DMS53 (cell line): ENCODE measurements around the gene CRB2.
"Not testable (repeated sequence)": the region's sequence is repeated elsewhere in the genome, so short reads cannot be mapped to it uniquely, and the experiment has no call there.

Experiments
- DNase-seq: peaks from one replicate; lab custom pipeline; 2025; lab: John Stamatoyannopoulos, UW

The CRB2 gene

DNA sequence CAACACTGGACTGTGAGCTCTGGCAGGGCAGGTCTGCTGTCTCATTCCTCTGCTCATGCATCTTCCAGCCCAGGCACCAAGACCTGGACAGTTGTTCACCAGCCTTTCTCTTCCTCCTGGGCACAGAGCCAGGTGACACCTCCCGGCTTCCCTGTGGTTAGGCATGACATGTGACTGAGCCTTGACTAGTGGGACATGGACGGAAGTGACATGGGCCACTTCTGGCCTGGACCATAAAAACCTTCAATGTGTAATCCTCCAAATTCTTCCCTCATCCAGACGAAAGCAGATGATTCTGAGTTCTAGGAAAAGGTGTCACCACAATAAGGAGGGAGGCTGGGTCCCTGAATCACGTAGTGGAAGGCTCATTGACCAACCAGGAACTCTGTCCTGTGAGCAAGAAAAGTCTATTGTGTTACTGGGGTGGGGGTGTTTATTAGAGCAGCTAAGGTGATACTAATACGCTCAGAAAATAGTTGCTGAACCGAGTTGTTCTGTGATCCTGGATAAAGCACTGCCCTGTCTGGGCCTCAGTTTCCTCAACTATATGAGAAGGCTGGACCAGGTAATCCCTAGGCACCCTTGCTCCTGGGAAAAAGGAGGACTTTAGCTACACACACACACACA is 26.6 kb upstream of the CRB2 start:
- DNase-seq: peak; percentile 78

DNA sequence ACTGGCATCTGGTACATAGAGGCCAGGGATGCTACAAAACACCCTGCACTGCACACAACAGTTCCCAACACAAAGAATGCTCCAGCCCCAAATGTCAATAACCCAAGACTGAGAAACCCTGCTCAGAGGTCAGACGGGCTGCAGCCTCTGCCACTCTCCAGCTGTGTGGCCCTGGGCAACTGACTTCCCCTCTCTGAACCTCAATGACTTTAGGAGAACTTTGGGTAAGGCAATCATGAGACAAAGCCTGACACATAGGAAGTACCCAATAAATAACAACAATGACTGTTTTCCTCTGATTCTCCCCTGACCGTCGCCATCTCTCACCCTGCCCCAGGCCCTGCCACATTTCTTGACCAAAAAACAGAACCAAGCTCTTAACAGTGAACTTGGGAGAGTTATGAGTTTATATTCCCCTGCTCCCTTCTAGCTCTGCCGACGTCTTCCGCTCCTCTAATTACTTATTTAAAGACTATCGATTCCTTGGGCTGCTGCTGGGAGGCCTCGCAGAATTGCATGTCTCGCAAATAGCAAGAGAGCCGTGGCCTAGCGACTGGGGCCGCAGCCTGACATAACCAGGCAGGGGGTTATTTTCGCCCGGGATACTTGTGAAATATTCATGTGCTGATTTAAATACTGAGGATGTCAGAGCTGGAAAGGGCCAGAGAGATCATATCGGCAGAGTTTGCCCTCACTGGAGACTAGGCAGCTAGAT is 24.5 kb upstream of the CRB2 start:
- DNase-seq: no peak

DNA sequence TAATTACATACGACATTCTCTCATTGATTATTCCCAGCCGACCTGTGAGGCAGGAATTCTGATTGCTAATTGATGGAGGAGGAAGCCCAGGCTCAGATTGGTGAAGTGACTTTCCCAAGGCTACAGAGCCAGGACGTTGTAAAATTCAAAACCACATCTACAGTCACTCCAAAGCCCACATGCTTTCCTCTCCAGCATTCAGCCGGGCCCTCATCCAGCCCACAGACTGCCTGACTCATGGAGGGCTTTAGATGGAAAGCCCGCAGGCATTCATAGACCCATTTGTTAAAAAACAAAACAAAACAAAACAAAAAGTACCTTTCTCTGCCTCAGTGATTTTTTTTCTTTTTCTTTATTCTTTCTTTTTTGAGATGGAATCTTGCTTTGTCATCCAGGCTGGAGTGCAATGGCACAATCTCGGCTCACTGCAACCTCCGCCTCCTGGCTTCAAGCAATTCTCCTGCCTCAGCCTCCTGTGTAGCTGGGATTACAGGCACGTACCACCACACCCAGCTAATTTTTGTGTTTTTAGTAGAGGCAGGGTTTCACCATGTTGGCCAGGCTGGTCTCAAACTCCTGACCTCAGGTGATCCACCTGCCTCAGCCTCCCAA is 22.8 kb upstream of the CRB2 start:
- DNase-seq: not testable (repeated sequence)

DNA sequence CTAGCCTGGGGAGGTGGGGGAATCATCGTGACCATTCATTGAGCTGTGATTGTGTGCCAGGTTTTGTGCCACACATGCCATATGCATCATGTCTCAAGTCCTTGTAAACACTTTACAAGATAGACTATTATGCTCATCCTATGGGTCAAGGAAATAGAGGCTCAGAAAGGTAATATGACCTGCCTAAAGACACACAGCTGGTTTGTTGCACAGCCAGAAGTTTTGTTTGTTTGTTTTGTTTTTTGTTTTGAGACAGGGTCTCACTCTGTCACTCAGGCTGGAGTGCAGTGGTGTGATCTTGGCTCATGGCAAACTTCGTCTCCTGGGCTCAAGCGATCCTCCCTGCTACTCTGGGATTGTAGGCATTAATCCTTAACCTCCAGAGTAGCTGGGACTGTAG is 21.4 kb upstream of the CRB2 start:
- no peak for DNase-seq

DNA sequence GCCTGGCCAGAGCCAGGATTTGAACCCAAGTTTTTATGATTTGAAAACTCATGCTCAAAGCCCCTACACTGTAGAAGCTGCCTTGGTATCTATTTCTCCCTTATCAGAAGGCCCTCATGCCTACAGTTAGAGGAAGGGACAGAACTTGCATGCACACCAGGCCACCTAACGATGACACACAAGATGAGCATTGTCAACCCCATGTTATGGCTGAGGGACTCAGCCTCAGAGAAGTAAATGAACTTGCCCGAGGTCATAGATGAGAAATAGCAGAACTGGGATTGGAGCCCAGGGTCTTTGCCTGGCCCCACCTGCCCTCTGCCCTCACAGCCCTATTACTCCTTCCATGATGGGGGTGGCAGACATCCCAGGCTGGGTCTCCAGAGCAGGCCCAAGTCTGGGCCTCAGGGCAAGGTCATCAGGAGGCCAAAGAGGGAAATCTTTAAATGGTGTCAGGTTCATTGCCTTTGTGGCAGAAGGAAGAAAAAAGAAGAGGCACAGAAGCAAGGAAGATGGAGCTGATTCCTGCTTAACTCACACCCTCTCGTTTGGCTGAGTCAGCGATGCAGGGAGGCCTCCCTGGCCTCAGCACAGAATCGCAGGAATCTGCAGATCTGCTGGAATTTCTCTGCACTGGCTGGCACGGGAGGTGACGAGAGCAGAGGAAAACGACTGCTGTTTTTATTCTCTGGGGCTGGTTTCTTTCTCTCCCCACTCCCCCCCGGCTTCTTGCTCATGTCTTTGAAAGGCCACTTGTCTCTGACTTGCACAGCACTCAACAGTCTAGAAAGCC is 20.6 kb upstream of the CRB2 start:
- DNase-seq: no peak

DNA sequence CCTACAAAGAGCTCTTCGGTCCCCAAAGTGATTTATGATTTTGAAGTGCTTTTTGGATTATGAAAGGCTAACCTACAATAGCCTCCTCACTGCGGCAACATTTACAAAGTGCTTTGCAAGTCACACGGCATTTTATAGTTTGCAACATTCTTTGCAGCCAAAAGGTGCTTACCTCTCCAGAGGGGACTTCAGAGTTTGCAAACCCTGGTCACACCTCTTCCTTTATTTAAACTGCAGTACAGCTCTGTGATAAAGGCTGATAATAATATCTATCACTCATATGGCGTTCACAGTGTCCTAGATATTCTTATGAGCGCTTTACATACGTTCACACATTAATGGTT is 20.0 kb upstream of the CRB2 start:
- DNase-seq: no peak

DNA sequence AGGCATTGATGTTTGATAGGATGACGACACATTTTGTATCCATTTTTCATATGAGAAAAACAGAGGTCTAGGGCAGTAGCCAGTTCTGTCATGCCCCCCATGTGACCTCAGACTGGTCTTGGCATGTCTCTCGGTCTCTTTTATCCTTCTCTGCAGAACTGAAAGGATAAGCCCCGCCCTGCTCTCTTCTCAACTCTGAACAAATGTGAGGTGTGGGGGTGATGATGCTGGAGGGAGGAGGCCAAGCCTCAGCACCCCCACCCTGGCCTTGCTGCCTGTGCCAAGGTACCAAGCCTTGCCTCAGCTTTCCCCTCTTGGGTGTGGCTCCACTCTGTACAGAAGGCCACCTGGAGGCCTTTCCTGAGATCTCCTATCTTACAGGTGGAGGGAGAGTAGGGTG is 19.5 kb upstream of the CRB2 start:
- no peak for DNase-seq

DNA sequence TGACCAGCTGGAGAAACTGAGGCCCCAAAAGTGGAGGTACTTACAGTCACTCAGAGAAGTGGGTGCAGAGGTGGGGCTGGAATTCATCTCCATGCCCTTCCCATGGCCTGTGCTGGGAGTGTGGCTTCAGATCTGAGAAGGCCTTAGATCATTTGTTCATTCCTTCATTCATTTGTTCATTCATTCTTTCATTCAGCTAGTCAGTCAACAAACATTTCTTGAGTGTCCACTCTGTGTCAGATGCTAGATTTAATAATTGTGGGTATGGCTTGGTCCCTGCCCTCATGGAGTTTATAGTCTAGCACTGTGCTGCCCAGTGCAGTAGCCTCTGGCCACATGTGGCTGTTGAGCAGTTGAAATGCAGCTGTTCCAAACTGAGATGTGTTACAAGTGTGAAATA is 19.0 kb upstream of the CRB2 start:
- DNase-seq: no peak

DNA sequence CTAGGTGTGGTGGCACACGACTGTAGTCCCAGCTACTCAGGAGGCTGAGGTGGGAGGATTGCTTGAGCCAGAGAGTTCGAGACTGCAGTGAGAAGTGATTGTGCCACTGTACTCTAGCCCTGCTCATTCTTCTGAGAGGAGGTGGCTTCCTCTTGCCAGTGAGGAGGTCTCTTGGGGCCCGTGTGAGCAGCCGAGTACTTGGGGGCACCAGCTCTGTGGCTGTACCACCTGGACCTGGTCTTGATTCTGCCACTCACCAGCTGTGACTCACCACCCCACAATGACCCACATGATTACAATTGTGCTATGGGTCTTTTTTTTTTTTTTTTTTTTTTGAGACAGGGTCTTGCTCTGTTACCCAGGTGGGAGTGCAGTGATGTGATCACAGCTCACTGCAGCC is 18.0 kb upstream of the CRB2 start:
- no peak for DNase-seq

DNA sequence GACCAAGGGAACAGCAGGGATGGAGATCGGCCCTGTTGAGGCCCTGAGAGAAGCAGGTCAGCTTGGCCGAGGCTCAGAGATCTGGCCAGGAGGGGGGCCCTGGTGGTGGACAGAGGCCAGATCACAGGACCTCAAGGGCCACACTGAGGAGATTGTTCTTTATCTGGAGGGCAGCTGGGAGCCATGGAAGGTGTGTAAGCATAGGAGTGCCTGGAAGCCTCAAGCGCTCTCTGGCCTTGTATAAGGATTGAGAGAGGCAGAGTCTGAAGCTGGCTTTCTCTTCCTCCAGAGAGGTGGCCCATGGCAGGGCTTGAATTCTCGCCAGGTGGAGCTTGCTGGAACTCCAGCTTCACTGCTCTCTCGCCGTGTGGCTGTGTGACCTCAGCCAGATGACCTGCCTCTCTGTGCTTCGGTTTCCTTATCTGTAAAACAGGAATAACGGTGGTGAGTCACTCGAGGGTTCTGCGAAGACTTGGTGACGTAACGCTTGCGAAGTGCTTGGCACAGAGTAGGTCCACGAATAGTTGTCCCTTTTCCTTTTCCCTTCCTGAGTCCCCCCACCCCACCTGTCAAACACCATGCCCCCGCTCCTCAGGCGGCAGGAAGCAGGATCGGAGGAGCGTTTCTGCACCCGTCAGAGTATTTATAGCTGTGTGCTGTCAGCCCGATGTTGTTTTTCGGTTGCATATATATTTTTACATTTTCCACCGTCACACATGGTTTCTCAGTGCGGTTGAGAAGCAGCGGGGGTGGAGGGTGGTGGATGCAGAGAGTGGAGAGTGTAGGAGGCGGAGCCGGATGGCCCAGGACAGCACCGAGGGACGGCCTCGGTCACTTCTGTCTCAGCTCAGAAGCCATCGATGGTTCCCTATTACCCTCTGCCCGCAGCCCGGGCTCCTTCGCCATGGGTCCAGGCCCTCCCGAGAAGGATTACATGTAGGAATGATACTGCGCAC is 17.0 kb upstream of the CRB2 start:
- peak; percentile 79 for DNase-seq

DNA sequence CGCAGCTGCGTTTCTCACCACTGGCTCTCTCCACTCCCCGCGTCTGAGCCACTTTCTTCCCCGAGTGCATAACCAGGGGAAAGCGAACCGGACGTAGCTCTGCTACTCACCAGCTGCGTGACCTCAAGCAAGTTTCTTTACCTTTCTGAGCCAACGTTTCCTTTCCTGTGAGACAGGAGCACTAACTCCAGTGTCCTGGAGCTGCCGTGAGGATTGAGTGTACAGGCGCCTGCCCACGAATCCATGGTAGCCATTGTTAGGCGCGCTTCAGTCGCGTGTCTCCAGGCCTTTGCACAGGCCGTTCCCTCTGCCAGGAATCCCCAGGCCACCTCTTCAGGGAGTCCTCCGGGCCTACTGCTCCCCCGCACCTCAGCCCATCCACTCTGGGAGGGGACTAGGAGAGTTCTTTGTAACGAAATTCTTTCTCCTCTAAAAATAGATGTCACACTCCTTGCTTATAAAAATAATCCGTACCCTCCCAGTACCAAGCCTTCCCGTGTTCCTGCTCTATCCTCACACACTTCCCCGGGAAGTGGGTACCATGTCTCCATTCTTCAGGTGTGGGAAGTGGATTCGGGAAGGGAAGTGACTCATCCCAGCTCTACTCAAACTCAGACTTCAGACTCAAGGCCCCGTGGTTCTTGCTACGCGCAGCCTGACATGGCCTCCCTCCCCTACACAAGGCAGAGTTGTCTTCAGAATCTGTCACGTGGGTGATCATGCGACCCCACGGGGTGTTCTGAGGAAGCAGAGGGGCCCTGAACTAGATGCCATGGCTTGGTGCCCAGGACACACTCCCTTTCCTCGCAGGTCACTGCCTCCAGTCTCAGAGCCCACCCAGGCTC is 16.1 kb upstream of the CRB2 start:
- peak; percentile 79 for DNase-seq

DNA sequence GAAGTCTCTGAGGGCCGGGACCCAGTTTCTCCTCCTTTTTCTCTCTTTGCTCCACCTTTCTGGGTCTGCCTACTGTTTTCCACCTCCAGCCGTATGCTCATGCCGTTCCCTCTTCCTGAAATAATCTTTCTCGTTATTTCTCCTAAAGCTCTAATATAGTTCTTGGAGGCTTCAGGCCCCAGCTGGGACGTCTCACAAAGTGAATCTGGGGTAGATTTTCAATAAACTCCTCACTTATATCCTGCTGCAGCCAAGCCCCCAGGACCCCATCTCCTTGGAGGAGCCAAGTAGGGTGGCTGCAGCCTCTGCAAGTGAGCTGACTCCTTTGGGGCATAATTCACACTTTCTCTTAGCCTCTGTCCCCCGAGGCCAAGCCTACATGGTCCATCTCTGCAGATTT is 14.2 kb upstream of the CRB2 start:
- DNase-seq: no peak

DNA sequence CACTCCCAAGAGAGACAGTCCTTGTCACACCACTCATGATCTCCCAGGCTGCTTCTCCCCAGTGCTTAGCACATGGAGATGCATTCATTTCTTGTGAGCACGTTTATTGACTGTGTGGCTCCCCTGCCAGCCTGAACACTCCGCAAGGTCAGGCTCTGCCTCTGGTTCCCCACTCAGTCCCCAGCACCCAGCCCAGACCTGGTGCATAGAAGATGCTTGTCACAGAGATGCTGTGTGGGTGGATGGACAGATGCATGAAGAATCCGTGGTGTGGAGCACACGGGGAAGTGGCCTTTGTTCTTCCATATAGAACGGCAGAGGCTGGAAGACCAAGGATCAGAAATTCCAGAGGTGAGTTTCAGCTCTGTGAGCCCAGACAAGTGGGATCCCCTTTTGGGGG is 13.8 kb upstream of the CRB2 start:
- DNase-seq: no peak

DNA sequence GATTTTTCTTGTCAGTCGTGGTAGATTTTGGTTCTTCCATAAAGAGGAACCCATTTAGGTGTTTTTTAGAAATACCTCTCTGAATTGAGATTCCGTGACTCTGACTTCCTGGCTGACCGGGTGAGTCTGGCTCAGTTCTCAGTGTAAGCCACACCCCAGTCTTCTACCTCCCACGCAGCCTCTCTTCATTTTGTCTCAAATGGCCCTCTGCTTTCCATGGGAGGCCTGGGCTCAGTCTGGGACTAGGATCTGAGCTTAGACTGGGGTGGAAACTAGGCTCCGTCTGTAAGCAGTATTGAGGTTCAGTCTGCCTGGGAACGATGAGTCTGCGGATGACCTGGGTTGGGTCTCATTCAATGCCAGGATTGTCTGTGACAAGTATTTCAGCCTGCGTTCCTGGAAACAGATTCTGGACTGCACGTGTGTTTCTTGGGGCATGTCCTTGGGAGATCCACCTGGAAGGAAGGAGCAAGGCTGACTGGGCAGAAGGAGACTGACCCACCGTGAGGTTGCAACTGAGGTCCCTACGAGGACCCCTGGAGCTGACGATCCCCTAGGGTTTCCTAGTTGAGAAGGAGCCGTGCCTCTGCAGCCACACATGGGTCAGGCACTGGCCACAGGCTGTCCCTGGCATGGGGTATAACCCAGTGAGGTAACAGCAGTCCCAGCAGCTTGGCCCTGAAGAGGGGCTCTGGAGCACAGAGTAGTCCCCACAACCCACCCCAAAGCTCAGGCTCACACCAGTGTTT is 12.4 kb upstream of the CRB2 start:
- DNase-seq: no peak

DNA sequence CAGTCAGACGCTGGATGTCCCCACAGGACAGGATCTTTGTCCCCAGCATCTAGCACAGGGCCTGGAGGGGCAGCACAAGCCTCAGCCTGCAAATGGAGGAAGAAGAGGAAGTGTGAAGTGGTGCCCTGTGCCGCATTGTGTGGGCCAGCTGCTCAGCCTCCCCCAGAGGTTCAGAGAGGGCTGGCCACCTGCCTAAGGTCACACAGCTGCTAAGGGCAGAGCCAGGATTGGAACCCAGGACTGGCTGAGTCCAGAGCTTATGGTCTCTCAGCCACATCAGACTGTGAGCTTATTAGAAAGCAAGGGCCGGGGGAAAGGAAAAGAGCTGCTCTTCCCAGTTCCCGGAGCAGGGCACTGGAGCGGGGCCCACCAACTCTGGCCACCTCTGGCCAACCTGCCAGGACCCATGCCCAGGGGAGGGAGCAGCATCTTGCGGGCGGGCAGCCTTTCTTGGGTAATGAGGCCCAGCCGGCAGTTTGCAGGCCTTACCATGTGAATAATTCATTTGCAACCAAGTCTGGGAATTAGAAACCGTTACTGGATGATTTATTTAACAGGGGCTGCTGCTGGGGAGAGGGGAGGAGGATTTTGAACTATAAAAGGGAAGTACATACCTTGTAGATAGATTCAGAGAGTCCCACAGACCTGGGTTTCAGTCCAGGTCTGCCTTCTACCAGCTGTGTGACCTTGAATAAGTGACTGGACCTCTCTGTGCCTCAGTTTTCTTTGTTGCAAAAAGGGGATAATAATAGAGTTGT is 11.6 kb upstream of the CRB2 start:
- no peak for DNase-seq

DNA sequence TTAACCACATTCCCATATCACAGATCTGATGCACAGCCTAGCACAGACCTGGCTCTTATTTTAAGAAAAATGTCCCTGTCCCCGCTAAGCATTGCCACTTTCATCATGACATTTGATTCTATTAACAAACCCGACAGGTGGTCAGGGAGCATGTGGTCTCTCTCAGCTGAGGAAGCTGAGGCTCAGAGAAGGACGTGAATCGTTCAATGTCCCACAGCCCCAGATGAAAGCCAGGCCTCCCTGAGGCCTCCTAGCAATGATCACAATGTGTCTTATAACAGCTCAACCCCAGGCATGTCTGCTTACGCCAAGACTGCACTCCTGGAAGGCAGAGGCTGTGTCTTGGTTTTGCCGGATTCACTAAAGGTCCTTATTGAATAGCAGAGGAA is 10.4 kb upstream of the CRB2 start:
- no peak for DNase-seq

DNA sequence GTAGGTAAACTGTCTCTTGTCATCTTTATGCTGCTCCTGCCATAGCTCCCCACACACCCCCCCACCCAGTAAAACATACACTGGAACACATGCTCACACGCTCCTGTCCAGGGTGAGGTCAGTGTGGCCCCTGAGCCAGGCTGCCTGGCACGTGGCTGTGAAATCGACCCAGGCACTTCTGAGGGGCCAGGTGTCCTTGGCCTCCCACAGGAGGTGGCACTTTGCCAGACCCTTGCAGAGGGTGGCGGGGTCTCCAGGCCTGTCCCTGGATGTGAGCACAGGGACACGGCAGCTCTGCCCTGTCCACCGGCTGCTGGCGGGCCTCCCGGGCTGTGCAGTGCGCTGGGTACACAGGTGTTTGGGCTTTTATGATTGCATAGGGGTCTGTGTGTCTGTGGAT is 10.0 kb upstream of the CRB2 start:
- DNase-seq: peak; percentile 22

DNA sequence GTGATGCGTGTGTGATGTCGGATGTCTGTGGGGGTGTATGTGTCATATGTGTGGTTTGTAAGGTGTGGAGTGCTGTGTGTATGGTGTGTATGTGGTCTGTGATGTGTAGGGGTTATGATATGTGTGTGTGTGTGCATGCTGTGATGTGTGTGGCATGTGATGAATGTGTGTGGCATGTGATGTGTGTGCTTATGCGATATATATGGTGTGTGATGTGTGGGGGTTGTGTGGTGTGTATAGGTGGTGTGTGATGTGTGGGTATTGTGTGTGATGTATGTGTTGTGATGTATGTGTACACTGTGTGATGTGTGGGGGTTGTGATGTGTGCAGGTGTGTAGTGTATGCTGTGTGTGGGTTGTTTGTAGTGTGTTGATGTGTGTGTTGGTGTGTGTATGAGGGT is 9.2 kb upstream of the CRB2 start:
- no peak for DNase-seq

DNA sequence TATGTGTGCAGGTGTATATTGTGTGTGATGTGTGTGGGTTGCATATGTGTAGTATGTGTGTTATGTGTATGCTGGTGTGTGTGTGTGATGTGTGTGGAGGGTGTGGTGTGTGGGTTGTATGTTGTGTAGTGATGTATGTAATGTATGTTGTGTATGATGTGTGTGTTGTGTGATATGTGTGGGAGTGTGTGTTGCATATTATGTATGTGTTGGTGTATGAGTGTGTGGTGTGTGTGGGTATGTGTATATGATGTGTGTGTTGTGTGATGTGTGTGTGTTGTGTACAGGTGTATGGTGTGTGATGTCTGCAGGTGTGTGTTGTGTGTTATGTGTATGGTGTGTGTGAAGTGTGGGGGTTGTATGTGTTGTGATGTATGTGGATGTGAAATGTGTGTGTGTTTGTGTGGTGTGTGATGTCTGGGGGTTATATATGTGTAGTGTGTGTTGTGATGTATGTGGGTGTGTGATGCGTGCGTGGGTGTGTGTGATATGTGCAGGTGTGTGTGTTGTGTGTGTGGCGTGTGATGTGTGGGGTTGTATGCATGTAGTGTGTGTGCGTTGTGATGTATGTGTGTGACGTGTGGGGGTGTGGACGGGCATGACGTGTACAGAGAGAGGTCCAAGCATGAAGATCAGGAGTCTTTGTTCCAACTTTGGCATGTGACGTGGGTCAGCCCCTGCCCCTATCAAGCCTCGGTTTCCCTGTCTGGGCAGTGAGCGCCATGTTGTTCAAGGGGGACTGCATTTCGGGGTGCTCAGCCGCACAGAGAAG is 8.5 kb upstream of the CRB2 start:
- no peak for DNase-seq
